H1 (cell line): ENCODE measurements around the gene TLR1. TPM values are rescaled to one million over a fixed set of nuclear protein-coding genes. Genes with fewer than 3 reads are reported as not detected.

ENCODE experiments used
- KDM1A ChIP-seq: fragments of 200-600, 300-600 bp; sonication (generic); IDR thresholded peaks from 2 replicates; pipeline ENCODE4 v1.7.1; 2016; ENCODE audit warnings: mild to moderate bottlenecking, low read length, borderline replicate concordance
- polyA plus RNA-seq, 7 experiments: library from polyadenylated mRNA; depleted of rRNA in 3 of 7; stranded (reverse) in 5 of 7; unstranded in 2 of 7; fragments of >200 nt in 5 of 7; fragments of 200-250 nt in 2 of 7; gene quantifications; 1 replicate in 5 of 7; 2 replicates in 1 of 7; 4 replicates in 1 of 7; pipeline versions ENCODE4 v1.2.1 to v1.2.3, GENCODE V29; 2011 to 2013; ENCODE audit warnings: missing spikeins in 2 of 7, mixed read lengths in 2 of 7
- total RNA-seq: library from RNA; stranded (reverse); fragmentation: NEBNext Ultra II Directional; extraction: Animal tissue kit (Norgen Biotek cat#: 25700); gene quantifications from 2 replicates; pipeline ENCODE4 v1.2.1, GENCODE V29; 2021

TLR1 gene
- total and polyA plus RNA-seq, 2 of the 8 experiments (the other 6 are each of a cell fraction or from before 2014, with no cell fraction given), result not detected

- no peak for TF ChIP-seq KDM1A
Observed at GRCh38 chr4:38782452-38783108, 22.0 kb downstream of the TLR1 start, which contains the start of gene TLR10 (continued).
